COR-L47 (cell line): Measurements from ENCODE around the gene RPL13A.
A peak's percentile ranks its signal among the peaks of the same experiment; 100 is the strongest.
"Not testable (repeated sequence)": the region's sequence is repeated elsewhere in the genome, so short reads cannot be mapped to it uniquely, and the experiment has no call there.

Experiments
- DNase-seq: peaks from one replicate; lab custom pipeline; 2025; lab: John Stamatoyannopoulos, UW

Gene RPL13A

GRCh38 chr19:49487277-49488045 lies at the start of gene RPL13A:
TSS of gene RPL13A (plus strand) at chr19:49487608. CDS start at chr19:49487630, 22 bp downstream.
- peak; percentile 99 for DNase-seq

GRCh38 chr19:49438261-49438660 lies 49.1 kb upstream of the RPL13A start:
- DNase-seq, result no peak

- no peak for DNase-seq
These were observed 47.6 kb upstream of the RPL13A start for GRCh38 chr19:49439836-49440235.

GRCh38 chr19:49440439-49441209 lies 46.8 kb upstream of the RPL13A start:
- no peak for DNase-seq

GRCh38 chr19:49441210-49441959 lies 46.0 kb upstream of the RPL13A start, which contains the start of gene SLC17A7:
TSS of gene SLC17A7 (minus strand) at chr19:49441527. CDS start at chr19:49441379, 148 bp downstream.
- DNase-seq, result no peak

GRCh38 chr19:49441960-49442350 lies 45.5 kb upstream of the RPL13A start:
- no peak for DNase-seq

GRCh38 chr19:49442354-49442753 lies 45.1 kb upstream of the RPL13A start:
- DNase-seq, result no peak

GRCh38 chr19:49442771-49443365 lies 44.5 kb upstream of the RPL13A start:
- DNase-seq, result no peak

GRCh38 chr19:49443366-49444099 lies 43.9 kb upstream of the RPL13A start:
- DNase-seq, result peak; percentile 93

- not testable (repeated sequence) for DNase-seq
These were observed 43.2 kb upstream of the RPL13A start for GRCh38 chr19:49444100-49444700.

- no peak for DNase-seq
These were observed 41.4 kb upstream of the RPL13A start for GRCh38 chr19:49445997-49446396.

GRCh38 chr19:49447485-49448431 lies 39.6 kb upstream of the RPL13A start:
- DNase-seq, result no peak

- no peak for DNase-seq
These were observed 39.0 kb upstream of the RPL13A start for GRCh38 chr19:49448432-49448786.

GRCh38 chr19:49450405-49450804 lies 37.0 kb upstream of the RPL13A start:
- DNase-seq, result no peak

- DNase-seq, result peak; percentile 99
These were observed 35.8 kb upstream of the RPL13A start, which contains the start of gene PIH1D1 for GRCh38 chr19:49451430-49452181. TSS of gene PIH1D1 (minus strand) at chr19:49451814. CDS start at chr19:49451574, 240 bp downstream.

GRCh38 chr19:49453013-49453756 lies 34.2 kb upstream of the RPL13A start, which contains the start of gene ALDH16A1:
TSS of gene ALDH16A1 (plus strand) at chr19:49453225. CDS start at chr19:49453332, 107 bp downstream.
- peak; percentile 98 for DNase-seq

GRCh38 chr19:49453757-49454240 lies 33.6 kb upstream of the RPL13A start:
- no peak for DNase-seq

- DNase-seq, result no peak
These were observed 31.6 kb upstream of the RPL13A start for GRCh38 chr19:49455773-49456172.
